Testis (tissue), 3 donors: ENCODE data around the gene ZNF688. TPM values are rescaled to one million over a fixed set of nuclear protein-coding genes. Genes with fewer than 3 reads are reported as not detected.

Experiments
- DNase-seq: peaks from one replicate; pipeline ENCODE4 v3.0.0-alpha.2; 2019
- H3K27ac ChIP-seq, 2 donors: fragments of 200-600 bp; sonication (generic); one replicate each; pipeline ENCODE4 v1.5.1; 2019
- H3K27me3 ChIP-seq: fragments of 200-600 bp; sonication (generic); one replicate; pipeline ENCODE4 v1.5.1; 2019
- H3K36me3 ChIP-seq: fragments of 200-600 bp; sonication (generic); one replicate; pipeline ENCODE4 v1.5.1; 2017; ENCODE audit warnings: low read depth; ENCODE audit errors: missing control alignments
- H3K4me1 ChIP-seq: fragments of 200-600 bp; sonication (generic); one replicate; pipeline ENCODE4 v1.5.1; 2019
- H3K4me3 ChIP-seq, 2 donors: fragments of 200-600 bp; sonication (generic); one replicate each; pipeline ENCODE4 v1.5.1; 2017 to 2019
- H3K9me3 ChIP-seq: fragments of 200-600 bp; sonication (generic); one replicate; pipeline ENCODE4 v1.5.1; 2017
- POLR2A ChIP-seq: fragments of 450-650 bp; IDR thresholded peaks from one replicate; pipeline ENCODE4 v1.6.1; 2017; ENCODE audit warnings: antibody characterized with exemption, mild to moderate bottlenecking, moderate library complexity
- WGBS, 2 donors: methylation state at CpG; one replicate each; pipeline ENCODE4 v1.1.5; 2018; 5-methylcytosine and 5-hydroxymethylcytosine counted together
- intact Hi-C: fragments of 100-400 bp; cut with DNase I; formaldehyde crosslinking; loops from one replicate; pipeline ENCODE4 v1.15.1; 2023; ENCODE audit warnings: low total_unique reads
- polyA plus RNA-seq: library from polyadenylated mRNA; stranded (reverse); fragments of 350-450 nt; fragmentation: Illumina TruSeq; extraction: RNeasy Lipid Tissue Mini Kit (QIAGEN cat#74804); gene quantifications from one replicate; pipeline ENCODE4 v1.2.3, GENCODE V29; 2014; ENCODE audit warnings: low read depth, low replicate concordance; ENCODE audit not compliant: insufficient read depth
- small RNA-seq, 2 donors: library from RNA; depleted of rRNA; stranded (forward); fragments of <200 nt; gene quantifications; one replicate each; pipeline ENCODE3, GENCODE V24; 2016
- total RNA-seq, 2 donors: library from RNA; depleted of rRNA; stranded (reverse); fragments of >200 nt; gene quantifications; one replicate each; pipeline ENCODE4 v1.2.3, GENCODE V29; 2016
- TF ChIP-seq, protein P1 (sequence below), 3 experiments: fragments of 450-650 bp in 2 of 3; fragments of 200-600 bp in 1 of 3; sonication (generic) in 1 of 3; IDR thresholded peaks; one replicate each; pipeline ENCODE4 v1.5.1; 2016 to 2019; ENCODE audit warnings: antibody characterized with exemption in 3 of 3, mild to moderate bottlenecking in 2 of 3, moderate library complexity in 1 of 3

The ZNF688 gene
- total and polyA plus RNA-seq, 3 donors from 2014 or later = 21.7 to 54.6 (median 38.5) TPM

DNA sequence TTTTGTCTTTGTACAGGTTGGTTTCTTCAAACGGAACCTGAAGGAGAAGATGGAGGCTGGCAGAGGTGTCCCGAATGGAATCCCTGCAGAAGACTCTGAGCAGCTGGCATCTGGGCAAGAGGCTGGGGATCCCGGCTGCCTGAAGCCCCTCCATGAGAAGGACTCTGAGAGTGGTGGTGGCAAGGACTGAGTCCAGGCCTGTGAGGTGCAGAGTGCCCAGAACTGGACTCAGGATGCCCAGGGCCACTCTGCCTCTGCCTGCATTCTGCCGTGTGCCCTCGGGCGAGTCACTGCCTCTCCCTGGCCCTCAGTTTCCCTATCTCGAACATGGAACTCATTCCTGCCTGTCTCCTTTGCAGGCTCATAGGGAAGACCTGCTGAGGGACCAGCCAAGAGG, 50.0 kb downstream of the ZNF688 start:
- Histone ChIP-seq H3K4me3 (no peak overlapping the region), H3K4me1 (peaks cover 10% of the 10 kb centered on the region), H3K36me3 (no peaks in the 10 kb centered on the region), H3K9me3 (no peaks in the 10 kb centered on the region), H3K27me3 (no peaks in the 10 kb centered on the region), H3K27ac (no peak overlapping the region)
- DNase-seq = no peak
- no peak for TF ChIP-seq POLR2A
- TF ChIP-seq, protein P1, sequence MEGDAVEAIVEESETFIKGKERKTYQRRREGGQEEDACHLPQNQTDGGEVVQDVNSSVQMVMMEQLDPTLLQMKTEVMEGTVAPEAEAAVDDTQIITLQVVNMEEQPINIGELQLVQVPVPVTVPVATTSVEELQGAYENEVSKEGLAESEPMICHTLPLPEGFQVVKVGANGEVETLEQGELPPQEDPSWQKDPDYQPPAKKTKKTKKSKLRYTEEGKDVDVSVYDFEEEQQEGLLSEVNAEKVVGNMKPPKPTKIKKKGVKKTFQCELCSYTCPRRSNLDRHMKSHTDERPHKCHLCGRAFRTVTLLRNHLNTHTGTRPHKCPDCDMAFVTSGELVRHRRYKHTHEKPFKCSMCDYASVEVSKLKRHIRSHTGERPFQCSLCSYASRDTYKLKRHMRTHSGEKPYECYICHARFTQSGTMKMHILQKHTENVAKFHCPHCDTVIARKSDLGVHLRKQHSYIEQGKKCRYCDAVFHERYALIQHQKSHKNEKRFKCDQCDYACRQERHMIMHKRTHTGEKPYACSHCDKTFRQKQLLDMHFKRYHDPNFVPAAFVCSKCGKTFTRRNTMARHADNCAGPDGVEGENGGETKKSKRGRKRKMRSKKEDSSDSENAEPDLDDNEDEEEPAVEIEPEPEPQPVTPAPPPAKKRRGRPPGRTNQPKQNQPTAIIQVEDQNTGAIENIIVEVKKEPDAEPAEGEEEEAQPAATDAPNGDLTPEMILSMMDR (IDR thresholded peaks at IDR 0.05) = no peak
- intact Hi-C loops = no loop called here
- 85 to 92% methylated on average over 4 to 7 of the region's 7 CpGs for WGBS, 2 donors

Small RNAs within 50 kb of the gene (small RNA-seq; reads per million reads assigned to genes)
- gene AC093249.4 = 0 reads per million in 2 donors

Other genes with a start within 250 kb of the ZNF688 start
- gene CD2BP2, start 216.4 kb downstream of the ZNF688 start, total RNA-seq = 10 to 100 TPM; 32.8 to 39.5 TPM
- 52.5 TPM for gene CD2BP2, start 216.4 kb downstream of the ZNF688 start, polyA plus RNA-seq
- gene TBC1D10B, start 201.2 kb downstream of the ZNF688 start, total RNA-seq = 10 to 100 TPM; 60.5 to 64.0 TPM
- 86.2 TPM for gene TBC1D10B, start 201.2 kb downstream of the ZNF688 start, polyA plus RNA-seq
- gene MYL11, start 196.9 kb downstream of the ZNF688 start, total RNA-seq = 1 to 10 TPM; 2.5 to 4.2 TPM
- gene MYL11, start 196.9 kb downstream of the ZNF688 start, polyA plus RNA-seq = 18.5 TPM
- gene SEPTIN1, start 189.2 kb downstream of the ZNF688 start, total RNA-seq = 1 to 10 TPM in 1 of 2 donors, under 1 TPM in 1; 0.63 to 2.4 TPM
- gene SEPTIN1, start 189.2 kb downstream of the ZNF688 start, polyA plus RNA-seq = 3.9 TPM
- 1 to 10 TPM; 6.5 to 9.0 TPM for gene ZNF48, start 176.3 kb downstream of the ZNF688 start, total RNA-seq
- gene ZNF48, start 176.3 kb downstream of the ZNF688 start, polyA plus RNA-seq = 6.3 TPM
- gene ZNF771, start 164.1 kb downstream of the ZNF688 start, total RNA-seq = 10 to 100 TPM; 35.6 to 37.2 TPM
- gene ZNF771, start 164.1 kb downstream of the ZNF688 start, polyA plus RNA-seq = 3.0 TPM
- gene DCTPP1, start 141.7 kb downstream of the ZNF688 start, total RNA-seq = 10 to 100 TPM; 15.2 to 26.1 TPM
- 23.6 TPM for gene DCTPP1, start 141.7 kb downstream of the ZNF688 start, polyA plus RNA-seq
- gene SEPHS2, start 125.8 kb downstream of the ZNF688 start, total RNA-seq = 10 to 100 TPM; 17.7 to 19.8 TPM
- 24.7 TPM for gene SEPHS2, start 125.8 kb downstream of the ZNF688 start, polyA plus RNA-seq
- gene ITGAL, start 99.0 kb downstream of the ZNF688 start, total RNA-seq = 1 to 10 TPM; 2.8 to 5.0 TPM
- gene ITGAL, start 99.0 kb downstream of the ZNF688 start, polyA plus RNA-seq = 6.7 TPM
- 10 to 100 TPM; 52.2 to 64.3 TPM for gene ZNF768, start 45.1 kb downstream of the ZNF688 start, total RNA-seq
- 52.3 TPM for gene ZNF768, start 45.1 kb downstream of the ZNF688 start, polyA plus RNA-seq
- gene ZNF747, start 36.9 kb downstream of the ZNF688 start, total RNA-seq = 10 to 100 TPM; 18.7 to 23.3 TPM
- 13.1 TPM for gene ZNF747, start 36.9 kb downstream of the ZNF688 start, polyA plus RNA-seq
- gene ZNF764, start 13.3 kb downstream of the ZNF688 start, total RNA-seq = 10 to 100 TPM; 21.9 to 23.2 TPM
- 11.3 TPM for gene ZNF764, start 13.3 kb downstream of the ZNF688 start, polyA plus RNA-seq
- 10 to 100 TPM; 14.8 to 17.1 TPM for gene ZNF785, start 14.0 kb upstream of the ZNF688 start, total RNA-seq
- 5.9 TPM for gene ZNF785, start 14.0 kb upstream of the ZNF688 start, polyA plus RNA-seq
- 10 to 100 TPM; 33.0 to 41.3 TPM for gene ZNF689, start 38.7 kb upstream of the ZNF688 start, total RNA-seq
- 82.7 TPM for gene ZNF689, start 38.7 kb upstream of the ZNF688 start, polyA plus RNA-seq
- 10 to 100 TPM; 60.0 to 66.3 TPM for gene PRR14, start 79.2 kb upstream of the ZNF688 start, total RNA-seq
- 37.0 TPM for gene PRR14, start 79.2 kb upstream of the ZNF688 start, polyA plus RNA-seq
- gene FBRS, start 86.7 kb upstream of the ZNF688 start, total RNA-seq = 100 to 1,000 TPM; 140 to 165 TPM
- gene FBRS, start 86.7 kb upstream of the ZNF688 start, polyA plus RNA-seq = 302 TPM
- gene SRCAP, start 127.5 kb upstream of the ZNF688 start, total RNA-seq = 10 to 100 TPM; 74.3 to 80.8 TPM
- 44.3 TPM for gene SRCAP, start 127.5 kb upstream of the ZNF688 start, polyA plus RNA-seq
- gene PHKG2, start 176.7 kb upstream of the ZNF688 start, total RNA-seq = 100 to 1,000 TPM in 1 of 2 donors, 10 to 100 TPM in 1; 78.4 to 129 TPM
- 312 TPM for gene PHKG2, start 176.7 kb upstream of the ZNF688 start, polyA plus RNA-seq
- gene CFAP119, start 190.3 kb upstream of the ZNF688 start, total RNA-seq = 10 to 100 TPM; 31.5 to 54.2 TPM
- gene CFAP119, start 190.3 kb upstream of the ZNF688 start, polyA plus RNA-seq = 43.3 TPM
- 100 to 1,000 TPM; 143 to 162 TPM for gene RNF40, start 190.6 kb upstream of the ZNF688 start, total RNA-seq
- gene RNF40, start 190.6 kb upstream of the ZNF688 start, polyA plus RNA-seq = 219 TPM
- 10 to 100 TPM; 19.4 to 21.9 TPM for gene ZNF629, start 215.5 kb upstream of the ZNF688 start, total RNA-seq
- gene ZNF629, start 215.5 kb upstream of the ZNF688 start, polyA plus RNA-seq = 11.2 TPM